ENCODE results near the gene PSAPL1. TPM values are rescaled to one million over a fixed set of nuclear protein-coding genes. Genes with fewer than 3 reads are reported as not detected.

PSAPL1 gene
- total RNA-seq, 1 experiment from 2014 or later = not detected

DNA sequence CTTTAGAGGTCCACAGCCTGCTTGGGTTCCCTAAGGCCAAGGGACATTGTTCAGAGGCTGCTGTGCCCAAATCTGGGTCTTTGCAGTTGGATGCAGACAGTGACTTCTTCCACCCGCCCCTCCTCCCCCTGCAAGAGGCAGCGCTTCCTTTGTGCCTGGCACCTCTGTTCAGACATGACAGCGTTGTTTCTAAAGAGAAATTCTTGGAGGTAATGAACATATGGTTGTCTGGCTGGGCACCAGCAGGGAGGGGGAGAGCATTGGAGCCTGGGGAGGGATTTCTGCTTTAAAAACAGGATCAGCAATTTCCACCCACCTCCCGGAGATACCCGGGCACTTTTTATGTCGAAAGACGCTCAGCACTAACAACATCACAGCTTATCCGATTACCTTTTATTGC lies 51.5 kb downstream of the PSAPL1 start:
- CTCF ChIA-PET = no interaction called here

DNA sequence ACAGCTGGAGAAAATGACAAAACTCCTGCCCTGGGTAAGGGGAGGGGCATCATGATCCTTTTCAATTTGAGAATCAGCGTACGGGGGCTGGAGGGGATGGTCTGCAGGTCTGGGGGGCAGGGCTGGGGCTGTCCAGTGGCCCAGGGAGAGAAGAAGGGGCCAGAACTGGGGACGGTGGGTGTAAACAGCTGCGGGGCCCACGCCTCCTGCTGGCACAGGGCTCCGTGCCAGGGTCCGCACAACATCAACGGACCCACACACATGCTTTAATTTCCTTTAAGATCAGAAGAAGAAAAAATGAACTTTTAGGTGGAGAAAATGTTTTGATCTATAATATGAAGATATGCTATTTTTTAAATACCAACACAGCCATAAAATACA lies 52.1 kb downstream of the PSAPL1 start:
- intact Hi-C loops (cut with micrococcal nuclease; ENCODE audit: unreplicated experiment) = no loop called here
- no peaks in the 10 kb centered on the region for H3K9me3 ChIP-seq (ENCODE audit: low read depth, low read length, poor library complexity, severe bottlenecking)
- no TSS peak for BruUV-seq (replicated peaks)
- no peak for DNase-seq (ENCODE audit: low spot score)
- H3K27ac ChIP-seq (ENCODE audit: low read depth, low read length, poor library complexity, severe bottlenecking) = no peak overlapping the region
- no peaks in the 10 kb centered on the region for H3K36me3 ChIP-seq (ENCODE audit: insufficient read depth, low read length, poor library complexity, severe bottlenecking)
- ChIA-PET CTCF (no interaction called here), POLR2A (ENCODE audit: low non-redundant PET) (no interaction called here)
- TF ChIP-seq, protein P1, sequence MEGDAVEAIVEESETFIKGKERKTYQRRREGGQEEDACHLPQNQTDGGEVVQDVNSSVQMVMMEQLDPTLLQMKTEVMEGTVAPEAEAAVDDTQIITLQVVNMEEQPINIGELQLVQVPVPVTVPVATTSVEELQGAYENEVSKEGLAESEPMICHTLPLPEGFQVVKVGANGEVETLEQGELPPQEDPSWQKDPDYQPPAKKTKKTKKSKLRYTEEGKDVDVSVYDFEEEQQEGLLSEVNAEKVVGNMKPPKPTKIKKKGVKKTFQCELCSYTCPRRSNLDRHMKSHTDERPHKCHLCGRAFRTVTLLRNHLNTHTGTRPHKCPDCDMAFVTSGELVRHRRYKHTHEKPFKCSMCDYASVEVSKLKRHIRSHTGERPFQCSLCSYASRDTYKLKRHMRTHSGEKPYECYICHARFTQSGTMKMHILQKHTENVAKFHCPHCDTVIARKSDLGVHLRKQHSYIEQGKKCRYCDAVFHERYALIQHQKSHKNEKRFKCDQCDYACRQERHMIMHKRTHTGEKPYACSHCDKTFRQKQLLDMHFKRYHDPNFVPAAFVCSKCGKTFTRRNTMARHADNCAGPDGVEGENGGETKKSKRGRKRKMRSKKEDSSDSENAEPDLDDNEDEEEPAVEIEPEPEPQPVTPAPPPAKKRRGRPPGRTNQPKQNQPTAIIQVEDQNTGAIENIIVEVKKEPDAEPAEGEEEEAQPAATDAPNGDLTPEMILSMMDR (conservative IDR thresholded peaks at IDR 0.05; ENCODE audit: low read depth, low read length) = no peak
- TF ChIP-seq EZH2 (IDR thresholded peaks at IDR 0.05; ENCODE audit: borderline replicate concordance, low read depth, low read length, poor library complexity, severe bottlenecking) = no peak
- H3K27me3 ChIP-seq (replicated peaks; ENCODE audit: insufficient read depth, low read depth, low read length, poor library complexity) = peaks cover 11% of the 10 kb centered on the region
- H3K4me3 ChIP-seq (ENCODE audit: low read depth, low read length, poor library complexity, severe bottlenecking) = no peak overlapping the region
- H3K4me1 ChIP-seq (ENCODE audit: insufficient read depth, low read length, poor library complexity, severe bottlenecking) = no peaks in the 10 kb centered on the region

More for the DNA sequence above, 51.5 kb downstream of the PSAPL1 start:
- TF ChIP-seq, protein P1 (conservative IDR thresholded peaks at IDR 0.05; ENCODE audit: low read depth, low read length) = no peak
- no peak for TF ChIP-seq EZH2 (IDR thresholded peaks at IDR 0.05; ENCODE audit: borderline replicate concordance, low read depth, low read length, poor library complexity, severe bottlenecking)
- intact Hi-C loops (cut with micrococcal nuclease; ENCODE audit: unreplicated experiment) = no loop called here
- Histone ChIP-seq H3K27me3 (replicated peaks; ENCODE audit: insufficient read depth, low read depth, low read length, poor library complexity) (peaks cover 9% of the 10 kb centered on the region), H3K4me1 (ENCODE audit: insufficient read depth, low read length, poor library complexity, severe bottlenecking) (no peaks in the 10 kb centered on the region), H3K27ac (ENCODE audit: low read depth, low read length, poor library complexity, severe bottlenecking) (no peak overlapping the region), H3K9me3 (ENCODE audit: low read depth, low read length, poor library complexity, severe bottlenecking) (no peaks in the 10 kb centered on the region), H3K36me3 (ENCODE audit: insufficient read depth, low read length, poor library complexity, severe bottlenecking) (no peaks in the 10 kb centered on the region), H3K4me3 (ENCODE audit: low read depth, low read length, poor library complexity, severe bottlenecking) (no peak overlapping the region)
- no TSS peak for BruUV-seq (replicated peaks)
- POLR2A ChIA-PET (ENCODE audit: low non-redundant PET) = no interaction called here
- DNase-seq (ENCODE audit: low spot score) = no peak

DNA sequence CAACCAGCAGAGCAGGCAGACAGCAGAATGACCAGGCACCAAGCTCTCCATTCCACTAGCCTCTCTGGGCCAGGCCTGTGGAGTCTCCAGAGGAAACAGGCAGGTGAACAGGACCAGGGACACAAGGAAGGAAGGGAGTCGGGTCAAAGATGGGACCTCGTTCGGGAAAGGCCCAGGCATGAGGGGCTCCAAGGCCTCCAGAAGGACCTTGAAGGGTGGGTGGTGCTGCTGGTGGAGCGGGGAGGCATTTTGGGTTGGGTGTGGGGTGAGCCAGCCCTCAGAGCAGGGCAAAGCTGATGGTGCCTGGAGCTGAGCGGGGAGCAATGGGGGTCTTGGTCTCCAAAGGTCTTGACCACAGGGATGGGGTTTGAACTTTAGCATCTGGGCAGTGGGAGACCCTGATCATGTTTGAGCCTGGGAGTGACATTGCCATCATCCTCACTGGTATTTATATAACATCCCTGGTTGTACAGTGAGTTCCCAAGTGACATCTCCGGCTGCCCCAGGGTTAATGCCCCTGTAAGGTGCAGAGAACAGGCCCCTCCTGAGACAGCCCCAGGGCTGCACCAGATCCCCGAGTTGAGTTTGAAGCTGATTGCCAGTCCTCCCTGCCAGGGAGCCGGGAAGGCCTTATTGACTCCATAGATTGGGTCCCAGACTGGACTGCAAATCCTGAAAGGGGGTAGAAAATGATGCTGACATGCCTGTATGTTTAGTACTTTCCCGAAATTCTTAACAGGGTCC lies 52.7 kb downstream of the PSAPL1 start:
- Histone ChIP-seq H3K4me1 (ENCODE audit: insufficient read depth, low read length, poor library complexity, severe bottlenecking) (peaks cover 2% of the 10 kb centered on the region), H3K9me3 (ENCODE audit: low read depth, low read length, poor library complexity, severe bottlenecking) (no peaks in the 10 kb centered on the region), H3K27me3 (replicated peaks; ENCODE audit: insufficient read depth, low read depth, low read length, poor library complexity) (peaks cover 11% of the 10 kb centered on the region), H3K4me3 (ENCODE audit: low read depth, low read length, poor library complexity, severe bottlenecking) (no peak overlapping the region), H3K27ac (ENCODE audit: low read depth, low read length, poor library complexity, severe bottlenecking) (no peak overlapping the region), H3K36me3 (ENCODE audit: insufficient read depth, low read length, poor library complexity, severe bottlenecking) (no peaks in the 10 kb centered on the region)
- TF ChIP-seq, protein P1 (conservative IDR thresholded peaks at IDR 0.05; ENCODE audit: low read depth, low read length) = no peak
- TF ChIP-seq EZH2 (IDR thresholded peaks at IDR 0.05; ENCODE audit: borderline replicate concordance, low read depth, low read length, poor library complexity, severe bottlenecking) = no peak
- BruUV-seq (replicated peaks) = no TSS peak
- POLR2A ChIA-PET (ENCODE audit: low non-redundant PET) = no interaction called here
- no peak for DNase-seq (ENCODE audit: low spot score)
- CTCF ChIA-PET = no interaction called here
- intact Hi-C loops (cut with micrococcal nuclease; ENCODE audit: unreplicated experiment) = no loop called here
